Measurements from ENCODE around the gene FGF2.
A peak's percentile ranks its signal among the peaks of the same experiment; 100 is the strongest.
"Not testable (repeated sequence)": the region's sequence is repeated elsewhere in the genome, so short reads cannot be mapped to it uniquely, and the experiment has no call there.

FGF2 gene

GRCh38 chr4:122928930-122929329 lies 102.3 kb downstream of the FGF2 start:
- no peak for DNase-seq (ENCODE audit: low spot score)

GRCh38 chr4:122930862-122931261 lies 104.2 kb downstream of the FGF2 start:
- peak; percentile 9 for DNase-seq (ENCODE audit: low spot score)

GRCh38 chr4:122932763-122933162 lies 106.1 kb downstream of the FGF2 start:
- DNase-seq (ENCODE audit: low spot score), result no peak

GRCh38 chr4:122945136-122945535 lies 118.5 kb downstream of the FGF2 start:
- not testable (repeated sequence) for DNase-seq (ENCODE audit: low spot score)

GRCh38 chr4:122946142-122946541 lies 119.5 kb downstream of the FGF2 start:
- no peak for DNase-seq (ENCODE audit: low spot score)

Data from AG08396 (cell line).